CD14-positive monocyte (primary cell): ENCODE data around the gene DIS3L2. TPM values are rescaled to one million over a fixed set of nuclear protein-coding genes. Genes with fewer than 3 reads are reported as not detected.

ENCODE experiments used
- DNase-seq, 3 donors: peaks; one replicate each; pipeline ENCODE4 v3.0.0-alpha.2; 2011 to 2022
- H2AFZ ChIP-seq: 2 replicates; pipeline ENCODE4 v1.6.0; 2012; ENCODE audit warnings: mild to moderate bottlenecking, low read depth, low read length, inconsistent platforms; ENCODE audit not compliant: insufficient read depth, poor library complexity, severe bottlenecking
- H3K27ac ChIP-seq, 2 donors: 1 replicate in 1 of 2; 2 replicates in 1 of 2; pipeline ENCODE4 v1.5.1; 2012 to 2013; ENCODE audit warnings: low read length in 2 of 2, control low read depth in 1 of 2, inconsistent platforms in 1 of 2, low read depth in 1 of 2, mild to moderate bottlenecking in 1 of 2
- H3K27me3 ChIP-seq, 2 donors: one replicate each; pipeline versions ENCODE4 v1.6.0 to v1.6.1; 2011 to 2013; ENCODE audit warnings: low read length in 2 of 2; ENCODE audit not compliant: control insufficient read depth in 2 of 2, insufficient read depth in 2 of 2
- H3K36me3 ChIP-seq, 2 donors: replicated peaks in 1 of 2; 1 replicate in 1 of 2; 2 replicates in 1 of 2; pipeline versions ENCODE4 v1.5.1 to v1.6.1; 2012 to 2013; ENCODE audit warnings: low read length in 2 of 2, control low read depth in 1 of 2, inconsistent platforms in 1 of 2, mild to moderate bottlenecking in 1 of 2; ENCODE audit not compliant: insufficient read depth in 2 of 2, control insufficient read depth in 1 of 2
- H3K4me1 ChIP-seq, 2 donors: 1 replicate in 1 of 2; 2 replicates in 1 of 2; pipeline versions ENCODE4 v1.5.1 to v1.6.1; 2012 to 2013; ENCODE audit warnings: low read length in 2 of 2, control low read depth in 1 of 2, inconsistent platforms in 1 of 2, mild to moderate bottlenecking in 1 of 2, moderate library complexity in 1 of 2; ENCODE audit not compliant: insufficient read depth in 2 of 2, control insufficient read depth in 1 of 2
- H3K4me2 ChIP-seq: replicated peaks from 2 replicates; pipeline ENCODE3; 2012; ENCODE audit warnings: low read length, moderate library complexity, mild to moderate bottlenecking; ENCODE audit not compliant: poor library complexity, severe bottlenecking; ENCODE audit errors: extremely low read depth
- H3K4me3 ChIP-seq, 3 experiments: fragments of 200-600 bp in 1 of 3; sonication (generic) in 1 of 3; replicated peaks in 1 of 3; 1 replicate in 2 of 3; 2 replicates in 1 of 3; pipeline ENCODE4 v1.5.1; 2011 to 2013; ENCODE audit warnings: low read length in 3 of 3, mild to moderate bottlenecking in 3 of 3, control low read depth in 2 of 3, low read depth in 2 of 3, inconsistent platforms in 1 of 3, moderate library complexity in 1 of 3
- H3K79me2 ChIP-seq: 2 replicates; pipeline ENCODE4 v1.6.0; 2012; ENCODE audit warnings: mild to moderate bottlenecking, control low read depth, inconsistent platforms, low read length, moderate library complexity; ENCODE audit not compliant: insufficient read depth
- H3K9ac ChIP-seq: 2 replicates; pipeline ENCODE4 v1.6.0; 2017; ENCODE audit warnings: low read length, mild to moderate bottlenecking; ENCODE audit not compliant: insufficient read depth, poor library complexity, severe bottlenecking
- H3K9me3 ChIP-seq, 2 donors: replicated peaks in 1 of 2; 1 replicate in 1 of 2; 2 replicates in 1 of 2; pipeline versions ENCODE4 v1.5.1 to v1.6.1; 2012 to 2013; ENCODE audit warnings: low read length in 2 of 2, control low read depth in 1 of 2; ENCODE audit not compliant: control insufficient read depth in 1 of 2, insufficient read depth in 1 of 2
- H4K20me1 ChIP-seq: 2 replicates; pipeline ENCODE4 v1.6.0; 2012; ENCODE audit warnings: mild to moderate bottlenecking, low read length, control low read depth, moderate library complexity; ENCODE audit not compliant: insufficient read depth
- H3K27ac Mint-ChIP-seq, 7 donors: one replicate each; pipeline ENCODE4 v1.8.0; 2020; ENCODE audit warnings: mild to moderate bottlenecking in 7 of 7, mixed read lengths in 7 of 7, moderate library complexity in 6 of 7, inconsistent platforms in 2 of 7
- H3K27me3 Mint-ChIP-seq, 3 donors: one replicate each; pipeline ENCODE4 v1.8.0; 2021 to 2022; ENCODE audit warnings: low read depth in 3 of 3, mild to moderate bottlenecking in 3 of 3, mixed read lengths in 3 of 3, moderate library complexity in 3 of 3, inconsistent platforms in 1 of 3
- H3K36me3 Mint-ChIP-seq, 2 donors: one replicate each; pipeline ENCODE4 v1.8.0; 2020; ENCODE audit warnings: mixed read lengths in 2 of 2, inconsistent platforms in 1 of 2, mild to moderate bottlenecking in 1 of 2
- H3K4me1 Mint-ChIP-seq: one replicate; pipeline ENCODE4 v1.8.0; 2020; ENCODE audit warnings: mild to moderate bottlenecking, mixed read lengths
- H3K4me3 Mint-ChIP-seq, 2 donors: one replicate each; pipeline ENCODE4 v1.8.0; 2020; ENCODE audit warnings: mild to moderate bottlenecking in 2 of 2, mixed read lengths in 2 of 2, moderate library complexity in 1 of 2
- H3K9me3 Mint-ChIP-seq, 7 donors: one replicate each; pipeline ENCODE4 v1.8.0; 2020 to 2022; ENCODE audit warnings: mixed read lengths in 7 of 7, mild to moderate bottlenecking in 6 of 7, moderate library complexity in 6 of 7, inconsistent platforms in 2 of 7
- CTCF ChIP-seq: fragments of 200-600 bp; IDR thresholded peaks from one replicate; pipeline ENCODE4 v1.8.0; 2022; ENCODE audit warnings: antibody characterized with exemption, mild to moderate bottlenecking
- WGBS: methylation state at CpG from one replicate; pipeline ENCODE4 v1.1.5; 2013; ENCODE audit warnings: missing lambda C conversion rate; ENCODE audit not compliant: insufficient coverage; 5-methylcytosine and 5-hydroxymethylcytosine counted together
- intact Hi-C, 2 donors: fragments of 100-400 bp; cut with micrococcal nuclease; formaldehyde crosslinking; loops; one replicate each; pipeline versions ENCODE4 v1.15.0 to v1.15.1; 2023
- polyA plus RNA-seq, 3 donors: library from polyadenylated mRNA; depleted of rRNA in 1 of 3; unstranded in 2 of 3; stranded (reverse) in 1 of 3; fragments of 300-500 nt in 2 of 3; fragments of >200 nt in 1 of 3; fragmentation: Illumina TruSeq in 2 of 3; gene quantifications; 1 replicate in 2 of 3; 2 replicates in 1 of 3; pipeline ENCODE4 v1.2.3, GENCODE V29; 2012 to 2021

Gene DIS3L2
- polyA plus RNA-seq, 3 donors: 6.0 to 21.7 (median 6.4) TPM

- Mint-ChIP-seq H3K36me3 (peaks cover 9 to 11% of the 10 kb centered on the region in 2 donors), H3K9me3 (peaks cover 0 to 3% (median 0%) of the 10 kb centered on the region in 7 donors), H3K27ac (no peak overlapping the region), H3K27me3 (peaks cover 0 to 1% (median 0%) of the 10 kb centered on the region in 3 donors), H3K4me1 (no peaks in the 10 kb centered on the region), H3K4me3 (no peak overlapping the region)
- Histone ChIP-seq H3K9ac (no peak overlapping the region), H4K20me1 (no peaks in the 10 kb centered on the region), H2AFZ (no peak overlapping the region), H3K27me3 (no peaks in the 10 kb centered on the region), H3K4me2 (no peak overlapping the region), H3K27ac (no peak overlapping the region), H3K79me2 (no peaks in the 10 kb centered on the region), H3K4me1 (no peaks in the 10 kb centered on the region), H3K36me3 (no peaks in the 10 kb centered on the region), H3K4me3 (no peak overlapping the region), H3K9me3 (no peaks in the 10 kb centered on the region)
- intact Hi-C loops: no loop called here
- no CpG with 5 or more reads among the region's 2 CpGs for WGBS
- no peak for DNase-seq
- no peak for TF ChIP-seq CTCF
Observed at GRCh38 chr2:232053777-232054176, 92.3 kb downstream of the DIS3L2 start.

GRCh38 chr2:232058063-232058877 lies 96.8 kb downstream of the DIS3L2 start:
- no peak overlapping the region for H3K4me2 ChIP-seq
- Mint-ChIP-seq H3K4me1 (no peaks in the 10 kb centered on the region), H3K36me3 (peaks cover 6 to 7% of the 10 kb centered on the region in 2 donors), H3K4me3 (no peak overlapping the region), H3K27me3 (peaks cover 0 to 3% (median 0%) of the 10 kb centered on the region in 3 donors), H3K9me3 (peaks cover 0 to 3% (median 2%) of the 10 kb centered on the region in 7 donors), H3K27ac (no peak overlapping the region)
- WGBS: no CpG with 5 or more reads among the region's 5 CpGs
- no peak for TF ChIP-seq CTCF
- H3K4me1 ChIP-seq: no peaks in the 10 kb centered on the region
- H3K36me3 ChIP-seq: no peaks in the 10 kb centered on the region
- H2AFZ ChIP-seq: no peak overlapping the region
- H3K9ac ChIP-seq: no peak overlapping the region
- no peaks in the 10 kb centered on the region for H3K9me3 ChIP-seq
- no peak overlapping the region for H3K27ac ChIP-seq
- peaks cover 13% of the 10 kb centered on the region for H4K20me1 ChIP-seq
- H3K27me3 ChIP-seq: no peaks in the 10 kb centered on the region
- no peaks in the 10 kb centered on the region for H3K79me2 ChIP-seq
- no peak for DNase-seq
- H3K4me3 ChIP-seq: no peak overlapping the region
- intact Hi-C loops: no loop called here
